RPMI8226 (cell line): ENCODE measurements around the gene HTR3B.

Experiments used
- DNase-seq: peaks from one replicate; pipeline ENCODE4 v3.0.0-alpha.2; 2015

HTR3B gene

DNA sequence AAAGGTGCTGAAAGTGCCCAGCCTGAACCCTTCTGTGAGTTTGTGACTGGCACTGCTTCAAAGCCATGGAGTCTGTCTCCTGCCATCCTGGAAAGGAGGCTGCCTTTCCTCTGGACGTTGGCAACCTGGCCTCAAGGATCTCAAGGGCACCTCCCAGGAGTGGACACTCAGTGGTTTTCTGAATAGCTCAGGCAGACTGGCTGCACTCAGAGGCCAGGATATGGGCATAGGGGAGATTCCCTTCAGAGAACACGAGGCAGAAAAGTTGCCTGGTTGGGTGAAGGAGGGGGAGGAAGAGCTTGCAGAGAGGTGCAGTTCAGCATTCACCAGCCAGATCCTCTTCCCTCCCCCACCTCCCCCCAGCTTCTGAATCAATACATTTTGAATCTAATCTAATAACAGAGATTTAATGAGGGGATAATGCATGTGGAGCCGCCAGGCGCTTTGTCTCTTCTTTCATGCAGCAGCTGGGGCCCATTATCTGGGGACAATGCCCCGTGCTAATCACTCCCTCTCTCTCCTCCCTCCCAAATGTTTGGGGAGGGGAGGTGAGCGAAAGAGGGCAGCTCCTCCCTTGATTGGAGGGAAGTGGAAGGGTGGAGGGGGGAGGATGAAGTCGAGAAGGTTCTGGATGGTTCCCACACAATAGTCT is 88.0 kb downstream of the HTR3B start:
- DNase-seq = no peak

DNA sequence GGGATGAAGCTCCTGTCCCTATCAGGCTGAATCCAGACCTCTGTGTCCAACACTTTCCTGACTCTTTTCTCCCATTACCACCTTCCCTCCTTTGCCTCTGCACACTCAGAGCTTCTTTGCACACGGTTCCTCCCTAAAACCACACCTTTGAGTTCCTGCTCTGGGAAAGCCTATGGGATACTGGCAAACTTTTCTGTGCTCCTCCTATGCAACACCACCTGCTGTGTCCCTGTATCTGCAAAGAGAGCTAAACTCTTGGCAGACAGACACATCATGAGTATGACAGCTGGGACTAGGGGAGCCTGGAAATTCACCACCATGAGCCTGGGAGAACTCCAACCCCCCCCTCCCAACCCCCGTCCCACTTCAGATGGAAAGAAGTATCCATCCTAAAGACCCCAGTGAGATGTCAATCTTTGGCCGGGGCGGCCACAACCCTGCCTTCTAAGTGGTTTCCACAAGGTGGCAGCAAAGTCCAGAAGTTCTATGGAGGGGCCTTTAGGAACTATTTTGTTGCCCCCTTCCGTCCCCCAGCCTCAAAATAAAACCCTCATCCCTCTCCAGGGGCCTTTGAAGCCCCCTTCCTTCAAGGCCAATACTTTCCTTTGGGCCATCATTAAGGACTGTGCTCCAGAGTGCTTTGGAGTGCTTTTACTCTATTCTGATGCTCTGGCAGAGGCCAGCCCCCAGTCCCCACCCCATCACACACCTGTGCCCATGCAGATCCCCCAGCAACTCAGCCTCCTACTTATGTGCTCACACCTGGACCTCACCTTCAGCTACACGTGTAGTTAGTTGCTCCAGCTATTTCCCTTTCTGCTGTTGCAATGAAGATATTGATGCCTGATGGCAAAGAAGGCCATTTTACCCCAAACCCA is 89.7 kb downstream of the HTR3B start:
- peak; percentile 16 for DNase-seq
